Keratinocyte (primary cell): ENCODE results near the gene GPX7.

ENCODE experiments used
- CTCF ChIP-seq, 3 experiments: IDR thresholded peaks in 1 of 3; conservative IDR thresholded peaks in 1 of 3; optimal IDR thresholded peaks in 1 of 3; 2 replicates in 2 of 3; 3 replicates in 1 of 3; pipeline versions ENCODE3 to v1.5.1; 2011; ENCODE audit warnings: low read length in 3 of 3, mild to moderate bottlenecking in 3 of 3, moderate library complexity in 2 of 3, control low read depth in 1 of 3, inconsistent platforms in 1 of 3; ENCODE audit not compliant: insufficient read depth in 2 of 3; ENCODE audit errors: extremely low read depth in 1 of 3
- EZH2 ChIP-seq: IDR thresholded peaks from one replicate; pipeline ENCODE4 v1.6.1; 2012; ENCODE audit warnings: inconsistent platforms, mild to moderate bottlenecking, low read length, moderate library complexity

GRCh38 chr1:52593495-52593894 lies 8.7 kb upstream of the GPX7 start:
- no peak for TF ChIP-seq CTCF (optimal IDR thresholded peaks at IDR 0.05 in 1 of 3, IDR thresholded peaks at IDR 0.05 in 1 of 3, conservative IDR thresholded peaks at IDR 0.05 in 1 of 3; ENCODE audit: extremely low read depth in 1 of 3, insufficient read depth in 2 of 3, low read length in 3 of 3)
- TF ChIP-seq EZH2: no peak
